ENCODE results near the gene TFEB.

TFEB gene

DNA sequence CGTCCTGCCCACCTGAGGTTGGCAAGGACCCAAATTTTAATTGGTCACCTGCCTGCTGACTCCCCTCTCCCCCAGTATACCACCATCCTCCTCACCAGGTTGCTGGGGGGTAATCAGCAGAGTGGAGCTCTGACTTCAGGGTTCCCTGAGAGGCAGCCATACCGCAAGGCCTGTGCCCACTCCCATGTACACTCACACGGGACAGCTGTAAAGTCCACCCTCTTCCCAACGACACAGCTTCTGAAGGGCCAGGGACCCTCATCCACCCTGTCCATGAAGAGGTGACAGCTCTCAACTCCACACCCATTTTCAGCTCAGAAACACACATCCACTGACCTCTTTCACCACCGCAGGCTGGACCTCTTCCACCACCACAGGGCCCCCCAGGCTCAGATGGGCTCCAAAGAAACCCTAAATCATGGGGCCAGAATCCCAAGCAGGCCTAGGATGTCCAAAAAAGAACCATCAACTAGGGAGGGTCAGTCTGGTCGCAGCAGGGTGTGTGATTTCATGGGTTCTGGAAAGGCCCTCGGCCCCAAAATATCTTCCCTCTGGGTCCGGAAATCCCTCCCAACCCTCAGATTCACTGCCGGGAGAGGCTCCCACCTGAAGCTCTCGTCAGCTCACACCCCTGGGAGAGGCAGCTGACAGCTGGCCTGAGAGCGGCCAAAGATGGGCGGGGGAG lies 30.0 kb downstream of the TFEB start:
- DNase-seq: no peak

DNA sequence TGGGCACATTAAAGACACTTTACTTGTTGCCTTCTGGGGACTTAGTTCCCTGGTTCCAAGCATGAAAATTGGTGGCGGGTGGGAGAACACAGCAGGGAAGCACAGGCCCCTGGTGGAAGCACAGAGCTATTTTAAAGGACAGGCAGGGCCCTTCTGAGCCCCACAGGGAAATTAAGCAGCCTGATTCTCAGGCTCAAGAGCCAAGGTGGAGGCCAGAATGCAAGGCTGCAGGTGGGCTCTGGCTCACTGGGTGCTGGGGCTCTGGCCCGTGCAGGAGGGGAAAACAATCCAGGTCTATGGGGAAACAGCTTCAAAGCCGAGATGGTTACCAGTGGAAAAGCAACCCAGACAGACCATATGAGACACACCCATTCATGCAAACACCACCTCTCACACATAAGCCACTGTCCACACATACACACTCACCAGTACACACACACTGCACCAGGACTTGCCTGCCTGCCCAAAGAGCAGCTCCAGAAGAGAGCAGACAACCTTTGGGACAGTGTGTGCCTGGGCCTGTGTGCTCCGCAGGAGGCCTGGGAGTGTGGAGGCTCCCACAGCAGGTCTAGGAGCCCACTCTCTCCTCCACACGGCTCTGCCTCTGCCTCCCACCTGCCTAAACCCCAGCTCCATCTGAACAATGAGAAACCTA lies 30.6 kb downstream of the TFEB start:
- no peak for DNase-seq

DNA sequence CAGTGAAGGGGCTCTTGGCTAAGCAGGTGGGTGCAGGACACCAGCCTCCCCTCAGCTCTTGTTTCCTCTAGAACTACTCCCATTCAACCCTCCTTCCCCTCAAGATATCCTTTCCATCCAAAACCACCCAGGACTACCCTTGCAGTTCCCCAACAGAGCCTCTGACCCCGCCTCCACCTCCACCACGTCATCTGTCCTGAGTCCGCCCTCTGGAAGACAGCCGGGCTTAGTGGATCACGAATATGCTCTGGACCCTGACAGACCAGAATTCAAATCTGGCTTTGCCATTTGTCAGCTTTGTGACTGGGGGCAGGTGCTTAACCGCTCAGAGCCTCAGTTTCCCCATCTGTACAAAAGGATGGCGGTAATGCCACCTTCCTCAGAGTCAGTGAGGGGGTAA lies 31.4 kb downstream of the TFEB start:
- DNase-seq: no peak

DNA sequence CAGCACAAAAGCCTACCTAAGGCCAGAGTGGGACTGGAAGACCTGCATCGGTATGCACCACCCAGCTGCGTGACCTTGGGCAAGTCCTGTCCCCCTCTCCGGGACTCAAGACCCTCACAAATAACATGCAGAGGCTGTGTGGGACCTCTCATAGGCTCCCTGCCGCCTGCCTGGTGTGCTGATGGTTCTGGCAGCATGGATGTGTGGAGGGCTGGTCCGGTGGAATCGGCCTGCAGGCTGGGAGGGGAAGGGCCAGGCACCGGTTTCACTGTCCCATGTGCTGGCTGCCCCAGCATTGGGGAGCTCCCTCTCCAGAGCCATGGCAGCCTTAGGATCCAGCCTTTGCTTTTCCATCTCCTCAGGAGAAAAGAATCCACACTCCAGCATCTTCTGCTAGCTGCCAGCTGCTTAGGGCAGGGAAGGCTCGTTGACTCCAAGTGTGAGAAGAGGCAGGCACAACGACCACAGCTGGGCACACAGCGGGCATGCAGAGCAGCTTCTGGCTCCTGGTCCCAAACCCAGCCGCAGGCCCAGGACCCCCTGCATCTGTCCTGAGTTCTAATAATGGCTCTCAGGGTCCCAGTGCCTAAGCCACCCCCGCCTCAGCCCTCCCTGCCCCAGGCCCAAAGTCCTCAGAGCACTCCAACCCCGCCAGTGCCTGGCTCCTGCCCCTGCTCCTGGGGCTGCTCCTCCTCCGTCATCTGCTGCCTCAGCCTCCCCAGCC lies 32.5 kb downstream of the TFEB start:
- no peak for DNase-seq

DNA sequence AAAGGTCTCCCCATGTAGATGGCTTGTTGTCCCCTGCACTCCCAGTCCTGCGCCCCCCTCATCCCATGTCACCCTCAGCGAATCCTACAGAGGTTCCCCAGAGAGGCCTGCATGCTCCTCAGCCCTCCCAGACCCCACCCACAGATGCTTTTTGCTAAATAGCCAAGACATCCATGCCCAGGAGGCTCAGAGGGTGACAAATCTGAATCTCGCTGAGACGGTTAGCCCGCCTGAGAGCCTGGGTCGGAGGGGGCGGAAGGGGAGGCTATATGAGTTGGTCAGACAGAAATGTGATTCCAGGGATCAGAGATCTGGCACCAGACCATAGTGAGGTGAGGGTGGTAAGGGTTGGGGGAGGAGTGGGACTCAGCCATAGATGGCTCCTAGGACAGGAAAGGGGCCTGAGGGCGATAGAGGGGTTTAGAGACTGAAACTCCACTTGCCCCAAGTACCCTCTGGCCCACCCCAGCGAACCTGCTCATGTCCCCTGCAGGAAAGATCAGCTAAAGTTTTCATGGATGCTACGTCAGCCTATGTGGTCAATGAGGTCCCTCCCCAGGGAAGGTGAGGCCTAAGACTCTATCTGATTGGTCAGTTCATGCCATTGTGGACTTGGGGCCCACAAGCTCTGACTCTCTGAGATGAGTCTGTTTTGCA lies 33.2 kb downstream of the TFEB start:
- DNase-seq: no peak

DNA sequence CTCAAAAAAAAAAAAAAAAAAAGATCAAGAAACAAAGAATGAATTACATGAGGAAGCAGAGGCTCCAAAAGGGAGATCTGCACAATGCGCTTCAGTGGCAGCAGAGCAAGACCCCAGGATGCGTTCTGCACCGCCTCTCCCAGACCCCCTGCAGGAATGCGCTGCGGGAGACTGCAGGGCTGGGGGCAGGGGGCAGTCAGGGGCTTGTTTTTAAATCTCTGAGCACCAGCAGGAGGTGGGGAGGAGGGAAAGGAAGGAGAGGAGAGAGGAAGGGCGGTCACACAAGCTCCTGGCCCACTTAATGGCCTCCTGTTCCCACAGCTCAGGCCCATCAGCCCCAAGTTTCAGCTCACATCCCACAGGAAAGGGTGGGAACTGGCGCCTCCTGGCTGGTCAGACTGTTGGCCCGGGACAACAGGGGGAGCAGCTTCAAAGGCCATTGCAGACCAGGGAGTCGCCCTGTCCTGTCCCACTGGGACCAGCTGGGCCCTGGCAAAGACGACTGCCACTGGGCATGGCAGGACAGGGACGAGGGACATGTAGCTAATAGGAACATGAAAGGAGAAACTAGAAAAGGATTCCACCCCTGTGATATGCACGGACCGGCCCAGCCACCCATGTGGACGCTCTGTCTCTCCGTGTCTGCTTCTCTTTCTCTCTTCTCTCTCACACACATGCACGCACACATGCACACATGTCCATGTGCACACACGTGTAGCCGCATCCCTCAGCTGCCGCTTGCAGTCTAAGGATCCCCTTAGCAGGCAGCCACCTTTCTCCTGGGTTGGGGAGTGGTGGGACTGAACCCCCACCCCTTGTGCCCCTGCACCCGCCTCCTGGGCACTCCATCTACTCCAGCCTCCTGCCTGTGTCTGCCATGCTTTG lies 34.7 kb downstream of the TFEB start:
- no peak for DNase-seq

DNA sequence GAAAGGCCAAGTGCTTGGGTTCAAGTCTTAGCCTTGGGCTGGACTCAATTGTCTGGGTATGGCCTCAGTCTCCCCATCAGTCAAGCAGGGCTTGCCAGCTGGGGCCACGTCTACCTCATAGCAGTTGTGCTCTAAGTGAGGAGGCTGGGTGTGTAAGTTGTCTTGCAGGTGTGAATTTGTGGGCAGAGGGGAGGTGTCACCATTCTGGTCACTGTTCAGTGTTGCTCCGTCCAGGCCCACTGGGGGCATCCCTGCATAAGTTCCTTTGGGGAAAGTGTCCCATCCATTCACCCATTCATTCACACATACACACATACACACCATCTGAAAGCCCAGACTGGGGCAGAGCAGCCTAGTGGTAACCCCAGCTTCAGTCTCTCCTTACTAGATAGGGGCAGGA lies 36.3 kb downstream of the TFEB start:
- DNase-seq: no peak

DNA sequence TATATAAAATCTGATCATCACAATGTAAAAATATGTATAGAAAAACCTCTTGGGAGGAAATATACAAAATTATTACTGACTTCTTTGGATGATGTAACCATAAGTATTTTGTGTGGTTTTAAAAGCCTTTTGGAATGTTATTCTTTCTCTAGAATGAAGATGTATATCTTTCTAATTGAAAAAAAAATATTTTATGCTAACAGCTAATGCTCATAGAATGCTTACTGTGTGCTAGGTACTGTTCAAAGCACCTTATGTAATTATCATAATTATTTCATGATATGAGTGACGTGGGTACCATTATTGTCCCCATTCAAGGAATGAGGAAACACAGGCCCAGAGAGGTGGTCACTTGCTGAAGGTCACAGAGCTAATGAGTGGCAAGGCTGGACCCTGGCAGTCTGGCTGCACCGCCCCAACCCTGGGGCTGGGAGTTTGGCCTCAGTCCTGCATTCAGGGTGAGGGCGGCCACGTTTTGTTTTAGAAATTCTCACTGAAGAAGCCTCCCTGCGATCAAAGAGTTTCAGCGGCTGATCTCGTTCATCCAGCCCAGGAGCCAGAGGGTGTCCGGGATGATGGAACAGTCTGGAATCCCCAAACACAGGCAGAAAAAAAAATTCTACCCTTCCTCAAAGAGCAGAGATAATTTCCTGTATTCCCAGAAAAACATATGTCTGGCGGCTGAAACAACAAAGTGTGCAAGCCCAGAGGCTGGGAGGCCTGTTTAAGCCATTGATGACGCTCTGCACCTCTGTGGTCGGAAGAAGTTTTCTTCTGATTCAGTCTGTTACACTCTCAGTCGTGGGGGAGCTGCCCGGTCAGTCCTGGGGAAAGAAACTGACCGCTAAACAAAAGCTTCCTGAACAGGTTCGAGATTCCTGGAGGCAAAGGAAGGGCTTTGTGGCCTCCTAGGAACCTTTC lies 37.3 kb downstream of the TFEB start:
- no peak for DNase-seq

DNA sequence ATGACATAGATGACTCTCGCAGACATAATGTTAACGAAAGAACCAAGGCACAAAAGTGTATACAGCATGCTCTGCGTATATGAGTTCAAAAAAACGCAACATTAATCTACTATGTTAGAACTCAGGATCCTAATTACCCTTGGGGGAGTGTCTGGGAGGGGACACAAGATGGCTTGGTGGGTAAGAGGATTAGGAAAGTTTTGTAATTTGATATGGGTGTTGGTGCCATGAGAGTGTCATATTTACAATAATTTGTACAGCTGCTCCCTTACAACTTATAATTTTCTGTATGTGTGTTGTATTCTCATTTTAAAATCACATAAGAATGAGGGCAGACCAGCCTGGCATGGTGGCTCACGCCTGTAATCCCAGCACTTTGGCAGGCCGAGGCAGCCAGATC lies 38.6 kb downstream of the TFEB start:
- no peak for DNase-seq

DNA sequence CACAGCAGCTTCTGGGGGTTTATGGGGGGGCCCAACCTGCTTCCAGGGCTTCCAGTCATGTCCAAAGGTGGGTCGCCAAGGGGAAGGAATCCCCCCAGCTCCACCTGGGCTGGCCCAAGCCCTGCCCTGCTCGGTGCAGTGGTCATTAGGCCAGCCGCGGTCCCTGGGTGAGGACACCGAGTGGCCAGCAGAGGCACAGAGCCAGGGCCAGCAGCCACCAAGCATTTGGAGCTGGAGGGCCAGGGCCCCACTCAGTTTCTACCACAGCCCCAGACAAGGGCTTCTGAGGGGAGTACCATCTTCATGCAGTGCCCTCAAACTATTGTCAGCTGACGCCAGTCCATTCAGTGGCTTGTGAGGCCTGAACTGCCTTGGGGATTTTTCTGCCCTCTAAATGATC lies 39.6 kb downstream of the TFEB start:
- no peak for DNase-seq

DNA sequence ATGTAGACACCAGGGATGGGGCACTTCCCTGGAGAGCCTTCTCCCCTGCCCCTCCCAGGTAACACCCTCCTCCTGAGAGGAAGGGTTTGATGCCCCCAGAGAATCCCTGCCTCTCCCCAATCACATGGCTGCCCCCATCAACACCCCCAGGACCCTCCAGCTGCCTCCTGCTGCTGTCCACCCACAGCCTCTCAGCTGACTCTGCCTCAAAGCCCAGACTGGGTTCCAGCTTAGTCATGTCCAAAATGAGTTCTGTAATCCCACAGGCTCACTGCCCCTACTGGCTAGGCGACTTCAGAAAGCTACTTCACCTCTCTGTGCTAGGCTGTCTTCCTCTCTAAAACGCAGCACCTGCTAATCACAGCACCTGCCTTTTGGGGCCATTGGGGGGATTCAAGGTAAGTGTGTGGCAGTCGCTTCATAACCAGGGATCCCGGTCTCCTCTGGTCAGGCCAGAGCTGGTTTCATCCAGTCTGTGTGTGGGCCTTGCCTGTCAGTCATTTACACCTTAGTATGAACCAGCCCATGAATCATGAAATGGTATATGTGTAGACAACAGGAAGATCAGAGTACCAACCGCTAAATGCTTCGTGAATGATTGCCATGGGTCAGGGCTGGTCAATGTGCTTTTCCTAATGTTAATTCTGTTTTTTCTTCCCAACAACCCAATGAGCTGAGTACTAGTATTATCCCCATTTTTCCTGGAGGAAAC lies 40.4 kb downstream of the TFEB start:
- no peak for DNase-seq

DNA sequence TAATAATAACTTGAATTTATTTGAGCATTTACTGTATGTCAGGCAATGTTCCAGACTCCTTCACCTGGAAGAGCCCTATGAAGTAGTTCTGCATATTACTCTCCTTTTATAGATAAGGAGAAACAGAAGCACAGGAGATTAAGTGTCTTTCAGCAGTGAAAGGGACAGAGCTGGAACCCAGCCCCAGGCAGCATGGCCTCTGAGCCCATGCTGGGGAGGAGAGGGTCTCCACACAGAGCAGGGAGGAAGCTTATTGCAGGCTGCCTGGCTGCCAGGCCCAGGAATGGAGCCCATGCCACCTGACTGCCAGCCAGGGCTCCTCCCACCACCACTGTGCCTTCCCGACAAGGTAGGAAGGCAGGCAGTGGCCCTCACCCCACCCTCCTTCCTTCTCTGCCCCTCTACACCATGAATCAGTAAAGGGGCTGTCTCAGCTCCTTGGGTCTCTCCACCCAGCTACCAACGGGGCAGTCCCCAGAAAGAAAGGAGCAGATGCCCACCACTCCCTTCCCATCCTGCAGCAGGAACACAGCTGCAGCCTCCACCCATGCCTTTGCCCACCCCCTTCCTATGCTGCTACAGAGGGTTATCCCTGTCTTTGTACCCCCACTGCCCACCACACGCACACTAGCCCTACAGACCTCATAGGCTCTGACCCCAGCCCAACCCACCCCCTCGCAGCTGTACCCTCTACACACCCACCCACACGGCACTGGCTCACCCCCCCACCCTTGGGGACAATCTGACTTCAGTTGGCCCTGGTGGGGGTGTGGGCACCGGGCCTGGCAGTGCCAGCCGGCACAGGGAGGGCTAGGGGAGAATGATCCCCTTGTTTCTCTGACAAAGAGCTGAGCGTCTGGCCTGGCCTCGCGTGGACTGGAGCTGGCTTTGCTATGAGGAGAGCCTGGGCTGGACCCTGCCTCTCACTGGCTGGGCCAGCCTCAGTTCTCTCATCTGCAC lies 41.8 kb downstream of the TFEB start:
- no peak for DNase-seq

DNA sequence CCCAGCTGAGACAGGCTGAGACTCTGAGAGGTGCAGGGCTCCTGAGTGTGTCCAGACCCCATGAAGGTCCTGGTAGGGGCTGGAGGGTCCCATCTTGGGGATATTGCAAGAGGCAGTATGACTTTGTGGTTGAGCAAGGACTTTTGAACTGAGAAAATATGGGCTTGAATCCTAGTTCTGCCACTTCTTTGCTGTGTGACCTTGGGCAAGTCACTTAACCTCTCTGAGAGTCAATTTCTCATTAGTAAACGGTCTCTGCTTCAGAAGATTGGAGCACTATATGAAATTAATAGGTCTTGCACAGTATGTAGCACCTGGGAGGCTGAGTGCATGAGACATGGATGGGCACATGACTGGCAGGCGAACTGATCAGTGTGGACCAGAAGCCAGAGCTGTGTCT lies 42.7 kb downstream of the TFEB start:
- no peak for DNase-seq

DNA sequence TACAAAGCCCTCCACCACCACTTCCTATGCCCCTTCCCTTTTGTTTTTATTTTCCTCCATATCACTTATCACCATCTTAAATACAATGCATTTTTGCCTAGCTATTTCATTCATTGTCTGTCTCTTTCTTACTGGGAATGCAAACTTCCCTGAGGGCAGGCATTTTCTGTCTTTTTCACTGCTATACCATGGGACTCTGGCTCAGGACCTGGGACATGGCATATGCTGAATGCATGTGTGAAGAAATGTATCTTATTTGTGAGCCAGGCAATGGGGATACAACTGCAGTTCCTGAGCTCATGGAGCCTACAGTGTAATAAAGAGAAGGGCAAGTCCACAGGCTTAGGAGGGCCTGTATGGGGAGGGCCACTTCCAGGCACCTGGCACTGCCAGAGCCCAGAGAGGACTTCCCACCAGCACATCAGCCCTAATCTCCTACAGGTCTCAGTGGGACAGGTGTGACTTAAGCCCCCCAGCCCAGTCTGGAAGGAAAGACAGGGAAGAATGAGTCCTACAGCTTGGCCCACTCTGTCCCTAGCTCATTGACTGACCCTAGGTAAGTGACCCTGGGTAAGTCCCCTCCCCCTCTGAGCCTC lies 43.2 kb downstream of the TFEB start:
- DNase-seq: no peak

DNA sequence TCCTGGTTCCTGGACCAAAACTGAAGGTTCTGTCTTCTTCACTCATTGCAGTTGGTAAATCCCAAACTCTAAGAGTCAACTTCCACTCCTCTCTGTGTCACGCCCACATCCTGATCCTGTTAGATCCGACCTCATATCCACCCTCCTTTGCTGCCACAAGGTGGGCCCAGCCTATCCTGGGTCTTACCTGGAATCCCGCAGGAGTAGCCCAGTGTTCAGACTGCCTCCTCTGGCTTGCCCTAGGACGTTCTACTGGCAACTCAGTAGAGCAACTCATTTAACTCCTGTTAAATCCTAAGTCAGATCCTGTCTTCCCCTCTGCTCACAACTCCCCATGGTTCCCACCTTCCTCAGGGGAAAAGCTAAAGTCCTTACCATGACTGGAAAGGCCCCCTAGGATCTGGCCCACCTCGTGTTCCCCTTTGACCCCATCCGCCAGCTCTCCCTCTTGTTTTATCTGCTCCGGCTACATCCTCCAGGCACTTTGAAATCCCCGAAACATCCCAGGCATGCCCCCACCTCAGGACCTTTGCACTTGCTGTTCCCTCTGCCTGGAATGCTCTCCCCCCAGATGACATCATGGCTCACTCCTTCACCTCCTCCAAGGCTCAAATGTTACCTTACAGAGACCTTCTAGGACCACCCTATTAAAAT lies 43.9 kb downstream of the TFEB start:
- DNase-seq: no peak

DNA sequence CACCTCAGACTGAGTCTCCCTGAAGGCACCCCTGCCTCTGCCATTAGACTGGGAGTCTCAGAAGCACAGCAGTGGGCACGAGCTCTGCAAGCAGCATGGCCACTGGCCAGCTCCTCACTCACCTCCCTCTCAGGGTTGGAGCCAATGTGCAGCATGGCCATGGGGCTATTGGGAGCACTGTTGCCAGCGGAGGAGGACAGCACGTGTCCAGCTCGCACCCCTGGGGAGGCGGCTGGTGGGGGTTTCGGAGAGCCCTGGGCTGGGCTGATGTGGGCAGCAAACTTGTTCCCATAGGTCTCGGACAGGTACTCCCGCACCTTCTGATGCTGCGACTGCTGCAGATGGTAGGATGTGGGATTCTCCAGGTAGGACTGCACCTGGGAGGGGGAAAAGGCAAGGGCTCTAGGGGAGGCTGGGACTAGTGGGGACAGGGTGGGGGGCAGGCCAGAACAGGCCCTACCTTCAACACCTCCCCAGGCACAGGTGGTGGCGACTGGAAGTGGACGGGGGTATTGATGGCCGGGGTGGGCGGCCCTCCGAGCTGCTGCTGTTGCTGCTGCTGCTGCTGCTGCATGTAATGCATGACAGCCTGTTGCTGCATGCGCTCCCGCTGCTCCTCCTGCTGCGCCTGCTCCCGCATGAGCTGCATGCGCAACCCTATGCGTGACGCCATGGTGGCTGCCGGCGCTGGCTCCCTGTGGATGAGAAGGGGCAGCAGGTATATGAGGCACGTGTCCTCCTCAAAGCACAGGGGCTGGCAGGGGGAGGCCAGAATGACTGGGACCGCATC lies 44.7 kb downstream of the TFEB start:
- DNase-seq: no peak

DNA sequence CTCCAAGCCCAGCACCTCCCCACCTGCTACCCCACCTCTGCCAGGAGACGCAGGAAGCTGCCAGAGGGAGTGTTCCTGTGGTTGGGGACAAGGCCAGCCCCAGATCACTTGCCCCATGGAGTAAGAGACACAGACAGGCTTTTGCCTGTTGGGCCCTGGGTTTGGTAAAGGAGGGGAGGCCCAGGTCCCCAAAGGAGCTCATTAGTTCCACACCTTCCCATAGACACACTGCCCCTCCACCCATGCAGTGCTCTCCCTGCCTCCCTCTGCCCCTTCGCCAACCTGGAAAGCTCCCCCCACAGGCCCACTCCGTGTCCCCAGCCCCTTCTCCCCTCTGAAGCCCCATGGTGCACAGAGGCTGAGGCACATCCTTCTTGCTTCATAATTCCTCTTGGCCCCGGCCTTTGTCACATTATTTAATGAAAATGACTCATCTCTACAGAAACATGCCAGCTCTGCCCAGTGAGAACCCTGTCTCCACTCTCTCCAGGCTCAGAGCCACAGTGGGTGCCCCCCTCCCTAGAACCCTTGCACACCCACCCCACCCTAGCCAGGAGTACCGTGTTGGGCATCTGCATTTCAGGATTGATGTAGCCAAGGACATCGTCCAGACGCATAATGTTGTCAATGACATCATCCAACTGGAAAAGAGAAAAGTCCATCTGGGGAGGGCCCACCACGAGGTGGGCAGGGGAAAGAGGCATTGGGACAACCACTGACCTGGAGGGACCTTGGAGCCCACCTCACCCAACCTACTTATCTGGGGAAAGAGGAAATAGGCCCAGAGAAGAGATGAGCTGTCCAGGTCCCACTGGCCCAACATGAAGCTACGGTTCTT lies 46.0 kb downstream of the TFEB start:
- DNase-seq: no peak

All from CD4-positive, alpha-beta T cell treated with Interleukin-6 for 4 hours (primary cell).